PC-9 (cell line): Measurements from ENCODE around the gene AP4S1. TPM values are rescaled to one million over a fixed set of nuclear protein-coding genes. Genes with fewer than 3 reads are reported as not detected.

Experiments used
- BruUV-seq: library from RNA; stranded (reverse); fragments of 400-500 nt; replicated peaks from 2 replicates; lab custom pipeline; 2021; lab: Mats Ljungman, UMichigan
- CTCF ChIA-PET: fragments of 300-600 bp; sonication (Branson Sonifier 250); formaldehyde crosslinking; loops from one replicate; lab custom pipeline; 2022; ENCODE audit warnings: antibody characterized with exemption; lab: Charles Lee
- POLR2A ChIA-PET: fragments of 300-600 bp; sonication (Branson Sonifier 250); formaldehyde crosslinking; loops from one replicate; lab custom pipeline; 2022; ENCODE audit warnings: antibody characterized with exemption; ENCODE audit not compliant: unreplicated experiment; lab: Charles Lee
- DNase-seq, 2 experiments: peaks; one replicate each; pipeline versions ENCODE4 v3.0.0 to v3.0.0-alpha.2; 2015 to 2022; ENCODE audit warnings: mixed read lengths in 1 of 2
- H2AFZ ChIP-seq: fragments of 200-600 bp; sonication (generic); 2 replicates; pipeline ENCODE4 v1.8.1; 2017; ENCODE audit warnings: antibody characterized with exemption
- H3F3A ChIP-seq: fragments of 200-600 bp; sonication (generic); 2 replicates; pipeline ENCODE4 v1.8.1; 2017; ENCODE audit warnings: antibody characterized with exemption, mild to moderate bottlenecking, low read depth; ENCODE audit not compliant: insufficient read depth
- H3K27ac ChIP-seq: fragments of 200-600 bp; sonication (generic); 2 replicates; pipeline ENCODE4 v1.6.1; 2016; ENCODE audit warnings: mixed run types
- H3K27me3 ChIP-seq: fragments of 200-600 bp; sonication (generic); 2 replicates; pipeline ENCODE4 v1.6.1; 2016; ENCODE audit warnings: low read depth, mixed run types; ENCODE audit not compliant: insufficient read depth
- H3K36me3 ChIP-seq: fragments of 200-600 bp; sonication (generic); 2 replicates; pipeline ENCODE4 v1.6.1; 2016; ENCODE audit warnings: low read depth, mixed run types
- H3K4me1 ChIP-seq: fragments of 200-600 bp; sonication (generic); replicated peaks from 2 replicates; pipeline ENCODE4 v1.6.1; 2016; ENCODE audit warnings: mixed run types; ENCODE audit not compliant: insufficient read depth
- H3K4me2 ChIP-seq: fragments of 200-600 bp; sonication (generic); 2 replicates; pipeline ENCODE4 v1.6.1; 2017; ENCODE audit warnings: mixed run types
- H3K4me3 ChIP-seq: fragments of 200-600 bp; sonication (generic); 2 replicates; pipeline ENCODE4 v1.6.1; 2016; ENCODE audit warnings: mixed run types
- H3K79me2 ChIP-seq: fragments of 200-600 bp; sonication (generic); 2 replicates; pipeline ENCODE4 v1.6.1; 2017; ENCODE audit warnings: low read depth, mixed run types
- H3K9me2 ChIP-seq: fragments of 200-600 bp; sonication (generic); 2 replicates; pipeline ENCODE4 v1.8.1; 2017; ENCODE audit warnings: mild to moderate bottlenecking; ENCODE audit not compliant: insufficient read depth
- H3K9me3 ChIP-seq: fragments of 200-600 bp; sonication (generic); 2 replicates; pipeline ENCODE4 v1.8.1; 2016; ENCODE audit warnings: low read depth; ENCODE audit not compliant: insufficient read depth
- H4K20me1 ChIP-seq: fragments of 200-600 bp; sonication (generic); 2 replicates; pipeline ENCODE4 v1.8.1; 2017; ENCODE audit not compliant: insufficient read depth
- CTCF ChIP-seq: fragments of 200-600 bp; sonication (generic); conservative IDR thresholded peaks from 2 replicates; pipeline ENCODE4 v1.6.1; 2017; ENCODE audit warnings: mixed run types, antibody characterized with exemption, mild to moderate bottlenecking, moderate library complexity
- EZH2 ChIP-seq: fragments of 200-600 bp; sonication (generic); IDR thresholded peaks from 2 replicates; pipeline ENCODE4 v1.8.0; 2017; ENCODE audit warnings: antibody characterized with exemption, low read depth
- intact Hi-C: fragments of 100-400 bp; cut with micrococcal nuclease; formaldehyde crosslinking; loops from one replicate; pipeline ENCODE4 v1.10.0; 2022; ENCODE audit not compliant: unreplicated experiment
- total RNA-seq: library from RNA; stranded (reverse); gene quantifications from 2 replicates; pipeline ENCODE4 v1.2.3, GENCODE V29; 2021

Gene AP4S1
- total RNA-seq, 1 experiment from 2014 or later = 2.8 TPM

- no peaks in the 10 kb centered on the region for H3K9me3 ChIP-seq
- no peaks in the 10 kb centered on the region for H4K20me1 ChIP-seq
- H3K27ac ChIP-seq = no peak overlapping the region
- H2AFZ ChIP-seq = no peak overlapping the region
- BruUV-seq = no TSS peak
- H3K4me3 ChIP-seq = no peak overlapping the region
- H3K27me3 ChIP-seq = no peaks in the 10 kb centered on the region
- no peaks in the 10 kb centered on the region for H3K4me1 ChIP-seq
- no peak overlapping the region for H3K4me2 ChIP-seq
- peaks cover 6% of the 10 kb centered on the region; the same call in 1 of the 2 replicates for H3K36me3 ChIP-seq
- no peaks in the 10 kb centered on the region for H3K79me2 ChIP-seq
- CTCF ChIA-PET = no interaction called here
- POLR2A ChIA-PET = no interaction called here
- intact Hi-C loops = no loop called here
- no peaks in the 10 kb centered on the region for H3F3A ChIP-seq
- no peak for TF ChIP-seq EZH2
- TF ChIP-seq CTCF = no peak
- H3K9me2 ChIP-seq = no peaks in the 10 kb centered on the region
- DNase-seq = no peak
These were observed 83.8 kb downstream of the AP4S1 start for GRCh38 chr14:31109257-31109656.

- H3K79me2 ChIP-seq = no peaks in the 10 kb centered on the region
- H3K9me3 ChIP-seq = no peaks in the 10 kb centered on the region
- DNase-seq = no peak
- H3F3A ChIP-seq = no peaks in the 10 kb centered on the region
- CTCF ChIA-PET = no interaction called here
- H3K27me3 ChIP-seq = no peaks in the 10 kb centered on the region
- no peak overlapping the region for H3K4me3 ChIP-seq
- BruUV-seq = no TSS peak
- intact Hi-C loops = no loop called here
- no peak overlapping the region for H2AFZ ChIP-seq
- TF ChIP-seq EZH2 = no peak
- no peak for TF ChIP-seq CTCF
- no peak overlapping the region for H3K27ac ChIP-seq
- no peaks in the 10 kb centered on the region for H3K9me2 ChIP-seq
- H4K20me1 ChIP-seq = no peaks in the 10 kb centered on the region
- peaks cover 6% of the 10 kb centered on the region; the same call in 1 of the 2 replicates for H3K36me3 ChIP-seq
- POLR2A ChIA-PET = no interaction called here
- no peaks in the 10 kb centered on the region for H3K4me1 ChIP-seq
- no peak overlapping the region for H3K4me2 ChIP-seq
These were observed 85.4 kb downstream of the AP4S1 start for GRCh38 chr14:31110872-31111271.

- no TSS peak for BruUV-seq
- no peaks in the 10 kb centered on the region for H3F3A ChIP-seq
- H3K4me2 ChIP-seq = no peak overlapping the region
- DNase-seq = no peak
- H2AFZ ChIP-seq = no peak overlapping the region
- peaks cover 6% of the 10 kb centered on the region; the same call in 1 of the 2 replicates for H3K36me3 ChIP-seq
- ChIA-PET POLR2A (no interaction called here), CTCF (no interaction called here)
- no peaks in the 10 kb centered on the region for H3K79me2 ChIP-seq
- H3K4me1 ChIP-seq = no peaks in the 10 kb centered on the region
- no peaks in the 10 kb centered on the region for H3K9me2 ChIP-seq
- H3K27ac ChIP-seq = no peak overlapping the region
- TF ChIP-seq EZH2 (no peak), CTCF (no peak)
- no peaks in the 10 kb centered on the region for H3K27me3 ChIP-seq
- H3K4me3 ChIP-seq = no peak overlapping the region
- H4K20me1 ChIP-seq = no peaks in the 10 kb centered on the region
- intact Hi-C loops = no loop called here
- no peaks in the 10 kb centered on the region for H3K9me3 ChIP-seq
These were observed 88.3 kb downstream of the AP4S1 start for GRCh38 chr14:31113794-31114193.
